ENCODE results near the gene FAM131B. TPM values are rescaled to one million over a fixed set of nuclear protein-coding genes. Genes with fewer than 3 reads are reported as not detected.
"Not testable (repeated sequence)": the region's sequence is repeated elsewhere in the genome, so short reads cannot be mapped to it uniquely, and the experiment has no call there.

The FAM131B gene
- total RNA-seq, 1 donor from 2014 or later = 0.19 TPM

DNA sequence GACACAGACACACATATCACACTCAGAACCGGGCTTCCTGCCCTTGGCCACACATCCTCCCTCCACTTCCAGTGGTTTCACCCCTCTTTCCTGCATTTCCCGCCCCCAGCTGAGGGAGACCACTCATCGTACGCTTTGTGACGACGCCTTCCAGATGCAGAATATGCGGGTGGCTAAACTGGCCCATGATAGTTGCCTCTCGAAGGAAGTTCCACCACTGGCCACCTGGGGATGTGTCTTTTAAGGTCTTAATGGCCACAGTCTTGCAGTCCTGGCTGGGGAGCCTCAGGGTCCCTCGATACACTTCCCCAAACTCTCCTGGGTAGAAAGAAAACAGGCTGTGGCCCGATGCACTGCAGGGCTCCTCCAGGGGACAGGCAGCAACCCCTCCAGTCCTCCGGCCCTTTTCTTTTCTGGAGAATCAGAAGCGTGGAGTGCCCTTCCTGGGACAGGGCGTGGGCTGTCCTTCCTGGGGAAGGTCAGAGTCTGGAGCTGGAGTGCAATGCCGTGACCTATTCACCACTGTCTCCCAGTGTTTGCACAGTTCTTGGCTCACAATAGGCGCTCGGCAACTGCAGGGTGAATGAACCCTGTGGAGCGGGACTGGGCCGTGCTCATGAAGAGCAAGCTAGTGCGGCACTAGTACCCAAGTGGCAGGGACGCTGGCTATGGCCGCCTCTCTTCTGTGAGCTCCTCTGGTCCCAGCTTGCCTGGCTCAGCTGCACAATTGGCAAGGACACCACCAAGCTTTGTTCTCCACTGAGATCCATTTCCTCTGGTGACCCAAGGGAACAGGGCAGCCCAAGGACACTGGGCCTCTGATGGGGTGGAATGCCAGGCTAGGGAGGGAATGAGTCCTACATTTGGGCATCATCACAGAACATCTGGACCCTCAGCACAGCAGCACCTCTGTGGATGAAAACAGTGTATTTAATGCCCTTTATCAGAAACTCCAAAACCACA, 33.0 kb upstream of the FAM131B start:
- DNase-seq (ENCODE audit: low spot score) = no peak
- intact Hi-C loops (cut with DNase I) = no loop called here

DNA sequence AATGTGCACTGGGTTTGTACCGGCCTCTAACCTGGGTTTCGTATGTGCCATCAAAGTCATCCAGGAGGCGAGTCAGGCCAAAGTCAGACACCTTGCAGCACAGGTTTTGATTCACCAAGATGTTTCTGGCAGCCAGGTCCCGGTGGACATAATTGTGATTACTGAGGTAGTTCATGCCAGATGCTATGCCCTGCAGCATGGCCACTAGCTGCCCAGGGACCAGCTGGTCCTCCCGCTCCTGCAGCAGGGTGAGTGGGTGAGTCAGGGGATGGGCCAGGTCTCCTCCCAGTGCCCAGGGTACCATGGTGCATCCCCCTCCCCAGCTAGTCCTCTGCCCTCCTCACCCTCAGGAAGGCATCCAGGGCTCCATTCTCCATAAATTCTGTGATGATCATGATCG, 32.3 kb upstream of the FAM131B start:
- intact Hi-C loops (cut with DNase I) = no loop called here
- DNase-seq (ENCODE audit: low spot score) = no peak

DNA sequence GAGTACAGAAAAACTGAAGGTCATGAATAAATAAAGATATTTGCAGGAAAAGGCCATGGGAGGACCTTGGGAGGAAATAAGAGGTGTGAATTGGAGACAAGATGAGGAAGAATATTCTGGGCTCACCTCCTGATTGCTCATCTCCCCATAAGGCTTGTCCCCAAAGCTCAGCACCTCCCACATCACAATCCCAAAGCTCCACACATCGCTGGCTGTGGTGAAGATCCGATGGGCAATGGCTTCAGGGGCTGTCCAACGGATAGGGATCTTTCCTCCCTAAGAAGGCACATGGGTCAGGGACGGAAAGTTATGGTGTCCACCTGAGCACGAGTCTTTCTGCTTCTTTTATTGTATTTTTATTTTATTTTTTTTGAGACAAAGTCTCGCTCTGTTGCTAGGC, 31.6 kb upstream of the FAM131B start:
- DNase-seq (ENCODE audit: low spot score) = no peak
- intact Hi-C loops (cut with DNase I) = no loop called here

DNA sequence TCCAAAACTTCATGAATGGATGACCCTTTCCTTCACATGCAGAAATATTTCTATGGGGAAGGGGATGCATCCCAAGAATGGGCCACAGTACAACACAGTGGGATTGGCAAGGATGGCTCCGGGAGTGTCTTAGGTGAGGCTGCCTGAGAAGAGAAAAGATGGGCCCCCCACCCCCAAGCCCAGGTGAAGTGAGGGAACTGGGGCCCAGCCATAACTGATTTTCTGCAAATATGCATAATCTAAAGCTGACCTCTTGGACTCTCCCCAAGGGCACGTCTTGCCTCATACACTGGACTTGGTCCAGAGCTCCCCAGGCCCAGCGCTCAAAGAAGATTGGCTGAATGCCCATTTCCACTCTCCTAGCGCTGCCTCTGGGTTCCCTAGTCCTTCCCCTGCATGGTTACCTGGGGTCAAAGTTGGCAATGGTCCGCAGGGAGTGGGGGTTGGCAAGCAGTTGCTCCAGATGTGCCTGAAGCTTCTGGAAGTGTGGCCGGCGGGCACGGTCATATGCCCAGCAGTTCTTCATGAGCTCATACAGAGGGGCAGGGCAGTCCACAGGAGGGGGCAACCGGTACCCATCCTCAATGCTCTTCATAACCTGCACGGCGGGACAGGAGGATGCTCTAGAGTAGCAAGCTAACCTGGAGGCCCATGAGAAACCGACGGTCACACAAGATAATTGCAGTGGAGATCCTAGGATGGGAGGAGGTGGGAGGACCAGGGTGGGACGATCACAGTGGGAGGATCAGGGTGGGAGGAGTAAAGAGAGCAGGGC, 30.9 kb upstream of the FAM131B start:
- no peak for DNase-seq (ENCODE audit: low spot score)
- intact Hi-C loops (cut with DNase I) = no loop called here

GRCh38 chr7:143392875-143393266, 30.4 kb upstream of the FAM131B start:
- DNase-seq (ENCODE audit: low spot score) = no peak

GRCh38 chr7:143392427-143392826, 29.9 kb upstream of the FAM131B start:
- intact Hi-C loops (cut with DNase I) = not testable (repeated sequence)
- DNase-seq (ENCODE audit: low spot score) = peak; percentile 27

More at GRCh38 chr7:143392875-143393266, 30.4 kb upstream of the FAM131B start:
- intact Hi-C loops (cut with DNase I) = no loop called here

DNA sequence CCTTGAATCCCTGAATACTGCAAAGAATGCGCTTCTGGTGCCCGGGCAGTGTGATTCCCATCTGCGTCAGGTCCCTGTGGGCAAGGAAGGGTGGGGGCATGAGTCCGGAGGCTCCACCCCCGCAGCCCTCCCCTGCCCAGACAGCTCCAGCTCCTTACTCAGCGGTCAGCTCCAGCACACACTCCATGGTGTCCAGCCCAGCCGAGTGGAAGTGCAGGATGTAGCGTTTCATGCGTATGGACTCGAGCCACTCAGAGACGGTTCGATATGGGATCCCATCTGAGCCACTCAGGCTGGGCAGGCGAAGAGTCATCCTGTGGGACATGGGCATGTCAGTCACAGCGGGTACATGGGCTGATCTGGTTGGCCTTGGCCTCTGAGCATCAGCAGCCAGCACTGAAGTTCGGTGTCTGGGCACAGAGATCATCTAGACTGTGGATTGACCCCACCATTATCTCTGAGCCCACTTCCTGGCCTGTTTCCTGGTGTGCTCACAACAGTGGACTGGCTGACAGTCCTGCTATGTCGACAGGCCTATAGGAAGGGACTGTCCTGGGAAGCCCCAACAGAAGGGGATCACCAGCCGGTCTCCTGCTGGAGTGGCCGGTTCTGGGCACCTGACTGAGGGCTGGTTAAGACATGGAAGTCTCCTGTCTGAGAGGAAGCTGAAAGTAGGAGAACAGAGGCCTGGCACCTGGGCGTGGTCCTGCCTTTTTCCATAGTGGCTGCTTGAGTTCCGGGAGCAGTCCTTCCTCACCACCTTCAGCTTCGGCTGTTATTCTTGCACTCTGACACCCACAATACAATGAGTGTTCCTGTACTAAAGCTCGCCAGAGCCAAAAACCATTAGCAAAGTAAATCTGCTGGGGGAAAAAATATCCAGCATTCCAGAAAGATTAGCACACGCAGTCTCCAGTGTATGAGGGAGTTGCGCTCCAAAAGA, 29.2 kb upstream of the FAM131B start:
- peak; percentile 75 for DNase-seq (ENCODE audit: low spot score)
- intact Hi-C loops (cut with DNase I) = no loop called here

DNA sequence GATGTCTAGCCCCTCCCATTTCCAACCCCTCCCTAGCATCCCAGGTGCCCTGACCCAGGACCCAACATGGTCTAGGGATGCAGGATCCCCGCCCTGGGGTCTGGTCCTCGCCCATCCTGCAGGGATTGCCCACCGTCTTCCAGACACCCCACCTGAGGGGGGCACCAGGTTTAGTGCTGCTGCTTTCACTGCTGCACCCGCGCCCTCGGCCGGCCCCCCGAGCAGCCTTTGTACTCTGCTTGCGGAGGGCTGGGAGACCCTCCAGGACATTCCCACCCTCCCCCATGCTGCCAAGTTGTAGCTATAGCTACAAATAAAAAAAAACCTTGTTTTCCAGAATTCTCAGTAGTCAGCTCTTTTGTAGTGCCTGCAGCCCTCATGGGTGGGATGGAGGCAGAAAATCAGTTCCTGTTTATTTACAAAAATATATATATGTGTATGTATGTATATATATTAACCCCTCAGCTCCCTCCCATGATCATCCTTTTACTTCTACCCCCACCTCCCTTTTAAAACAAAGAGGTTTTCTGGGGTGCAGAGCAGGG, 28.3 kb upstream of the FAM131B start:
- intact Hi-C loops (cut with DNase I) = no loop called here
- DNase-seq (ENCODE audit: low spot score) = peak; percentile 43

DNA sequence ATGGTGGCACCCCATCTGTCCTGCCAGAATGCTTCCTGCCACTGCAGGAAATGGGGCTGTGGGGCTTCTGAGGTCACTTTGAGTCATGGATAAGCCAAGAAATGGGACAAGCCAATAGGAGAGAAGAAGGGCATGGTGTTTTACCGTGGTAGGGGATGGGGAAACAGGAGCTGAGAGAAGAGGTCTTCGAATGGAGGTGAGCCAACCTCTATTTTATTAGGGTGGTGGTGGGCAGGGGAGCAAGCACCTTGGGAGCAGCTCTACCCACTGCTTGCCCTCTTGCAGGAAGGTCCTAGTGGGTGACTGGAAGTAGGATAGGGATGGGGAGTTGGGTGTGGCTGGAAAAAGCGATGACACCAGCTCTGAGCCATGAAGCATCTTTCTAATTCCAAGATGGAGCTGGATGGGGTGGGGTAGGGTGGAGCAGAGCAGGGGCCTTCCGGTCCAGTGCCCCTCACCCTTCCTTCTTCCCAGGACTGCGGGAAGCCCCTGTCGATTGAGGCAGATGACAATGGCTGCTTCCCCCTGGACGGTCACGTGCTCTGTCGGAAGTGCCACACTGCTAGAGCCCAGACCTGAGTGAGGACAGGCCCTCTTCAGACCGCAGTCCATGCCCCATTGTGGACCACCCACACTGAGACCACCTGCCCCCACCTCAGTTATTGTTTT, 27.7 kb upstream of the FAM131B start:
- peak; percentile 59 for DNase-seq (ENCODE audit: low spot score)
- intact Hi-C loops (cut with DNase I) = no loop called here

DNA sequence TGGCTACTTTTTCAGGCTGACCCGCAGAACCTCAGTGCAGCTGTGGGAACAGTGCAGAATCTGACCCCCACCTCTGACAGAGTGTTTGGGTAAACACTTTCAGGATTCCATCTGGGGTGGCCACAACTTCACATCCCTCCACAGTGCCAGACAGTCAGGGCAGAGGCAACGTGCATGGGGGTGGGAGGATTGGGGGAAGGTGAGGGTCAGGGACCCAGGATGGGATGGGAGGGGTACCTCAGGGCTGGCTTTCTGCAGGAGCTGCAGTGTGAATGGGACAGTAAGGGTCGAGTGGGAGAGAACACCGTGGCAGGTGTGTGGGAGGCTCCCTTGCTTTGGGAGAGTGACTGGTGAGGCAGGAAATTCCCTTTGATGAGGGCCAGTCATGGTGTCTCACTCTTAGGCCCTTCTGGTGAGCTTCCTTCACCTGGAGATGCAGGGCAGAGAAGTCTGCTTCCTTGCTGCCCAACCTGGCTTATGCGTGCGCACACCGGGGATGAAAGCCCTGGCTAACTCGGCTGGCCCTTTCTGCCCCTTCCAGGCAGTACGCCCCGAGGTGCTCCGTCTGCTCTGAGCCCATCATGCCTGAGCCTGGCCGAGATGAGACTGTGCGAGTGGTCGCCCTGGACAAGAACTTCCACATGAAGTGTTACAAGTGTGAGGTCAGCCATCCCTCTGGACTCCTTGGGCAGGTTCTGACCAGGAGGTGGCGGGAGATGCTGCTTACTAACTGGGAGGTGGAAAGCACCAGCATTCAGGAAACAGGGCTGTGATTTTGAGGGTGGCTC, 27.0 kb upstream of the FAM131B start:
- intact Hi-C loops (cut with DNase I) = loop anchor here (10.0 kb wide), 1 partner anchor 515 kb away; the partner anchor contains the start of gene TCAF1
- DNase-seq (ENCODE audit: low spot score) = peak; percentile 69

DNA sequence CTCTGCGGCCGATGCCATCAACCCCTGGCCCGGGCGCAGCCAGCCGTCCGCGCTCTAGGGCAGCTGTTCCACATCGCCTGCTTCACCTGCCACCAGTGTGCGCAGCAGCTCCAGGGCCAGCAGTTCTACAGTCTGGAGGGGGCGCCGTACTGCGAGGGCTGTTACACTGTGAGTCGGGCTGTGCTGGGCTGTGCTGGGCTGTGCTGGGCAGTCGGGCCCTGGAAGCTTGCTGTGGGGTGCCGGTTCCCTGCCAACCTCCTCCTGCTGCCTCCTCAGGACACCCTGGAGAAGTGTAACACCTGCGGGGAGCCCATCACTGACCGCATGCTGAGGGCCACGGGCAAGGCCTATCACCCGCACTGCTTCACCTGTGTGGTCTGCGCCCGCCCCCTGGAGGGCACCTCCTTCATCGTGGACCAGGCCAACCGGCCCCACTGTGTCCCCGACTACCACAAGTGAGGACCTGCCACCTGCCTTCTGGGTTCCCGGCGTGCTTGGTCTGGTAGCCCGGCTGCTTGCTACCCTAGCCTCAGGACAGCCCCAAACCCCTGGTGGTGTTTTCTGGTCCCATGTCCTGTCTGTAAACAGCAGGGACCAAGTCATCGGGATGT, 26.1 kb upstream of the FAM131B start:
- intact Hi-C loops (cut with DNase I) = loop anchor here (10.0 kb wide), 1 partner anchor 516 kb away; the partner anchor contains the start of gene TCAF1
- DNase-seq (ENCODE audit: low spot score) = peak; percentile 74

- no peak for DNase-seq (ENCODE audit: low spot score)
- intact Hi-C loops (cut with DNase I) = loop anchor here (10.0 kb wide), 1 partner anchor 517 kb away; the partner anchor contains the start of gene TCAF1
Observed at GRCh38 chr7:143388051-143388450, 25.5 kb upstream of the FAM131B start.

DNA sequence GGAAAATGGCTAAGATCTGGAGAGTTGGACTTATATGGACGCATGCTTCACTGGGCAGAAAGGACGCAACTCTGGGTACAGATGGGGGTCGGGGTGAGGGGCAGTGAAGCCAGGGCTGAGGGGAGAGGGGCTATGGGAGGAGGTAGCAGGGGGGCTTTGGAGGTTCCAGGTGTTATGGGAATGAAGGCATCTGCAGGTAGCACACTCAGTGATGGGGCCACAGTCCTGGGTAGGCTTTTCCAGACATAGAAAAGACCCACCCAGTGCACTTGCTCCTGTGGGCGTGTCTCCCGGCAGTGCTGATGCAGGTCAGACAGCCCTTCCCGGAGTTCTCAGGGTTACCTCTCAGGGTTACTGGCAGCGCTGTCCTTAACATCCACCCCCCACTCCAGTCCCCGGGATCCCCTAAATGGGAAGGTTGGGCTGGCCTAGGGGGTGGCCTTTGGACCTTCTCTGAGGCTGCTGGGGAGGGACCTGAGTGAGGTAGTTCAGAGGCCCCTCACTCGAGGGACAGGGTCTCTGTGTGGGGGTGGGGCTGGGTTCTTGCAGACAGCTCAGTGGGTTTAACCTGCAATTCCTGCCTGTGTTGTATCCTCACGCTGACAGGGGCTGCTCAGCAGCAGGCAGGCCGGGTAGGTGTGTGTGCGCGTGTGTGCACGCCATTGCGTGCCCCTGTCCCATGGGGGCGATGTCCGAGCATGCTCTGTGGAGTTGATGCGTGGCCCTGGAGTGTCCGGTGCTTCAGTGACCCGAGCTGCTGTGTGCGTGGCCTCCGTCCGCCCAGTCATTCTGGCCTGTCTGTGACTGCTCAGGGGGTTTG, 24.9 kb upstream of the FAM131B start:
- DNase-seq (ENCODE audit: low spot score) = peak; percentile 51
- intact Hi-C loops (cut with DNase I) = loop anchor here (10.0 kb wide), 1 partner anchor 517 kb away; the partner anchor contains the start of gene TCAF1

GRCh38 chr7:143385891-143386781, 23.6 kb upstream of the FAM131B start:
- DNase-seq (ENCODE audit: low spot score) = no peak

More at GRCh38 chr7:143385891-143386781, 23.6 kb upstream of the FAM131B start:
- intact Hi-C loops (cut with DNase I) = loop anchor here (10.0 kb wide), 1 partner anchor 519 kb away; the partner anchor contains the start of gene TCAF1

Data from cardiac septum (tissue), 1 donor.